ENCODE measurements around the gene ADGRD1. TPM values are rescaled to one million over a fixed set of nuclear protein-coding genes. Genes with fewer than 3 reads are reported as not detected.
"Not testable (repeated sequence)": the region's sequence is repeated elsewhere in the genome, so short reads cannot be mapped to it uniquely, and the experiment has no call there.

Gene ADGRD1
- total RNA-seq, 4 donors from 2014 or later: 28.2 to 52.4 (median 41.8) TPM

DNA sequence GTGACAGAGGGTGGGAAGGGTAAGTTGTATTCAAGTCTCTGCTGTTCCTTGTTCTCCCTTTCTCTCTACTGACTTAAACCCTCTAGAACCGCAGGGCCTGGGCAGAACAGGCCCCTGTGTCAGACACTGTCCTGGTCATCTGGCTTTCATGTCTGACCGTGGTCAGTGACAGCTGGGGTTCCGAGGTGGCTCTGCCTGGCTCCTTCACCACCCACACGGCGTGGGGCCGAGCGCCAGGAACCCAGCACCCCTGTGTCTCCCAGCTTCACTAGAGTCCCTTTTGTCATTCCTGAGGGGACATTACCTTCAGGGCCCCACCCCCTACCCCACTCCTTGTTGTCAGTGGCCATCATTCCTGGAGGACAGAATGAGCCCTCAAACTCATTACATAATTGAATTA lies 168.9 kb downstream of the ADGRD1 start:
- no peak overlapping the region for H3K4me3 ChIP-seq
- H3K27ac ChIP-seq (replicated peaks in 1 of 4): no peak overlapping the region
- no peak for DNase-seq (ENCODE audit: extremely low spot score)
- peaks cover 0 to 3% (median 0%) of the 10 kb centered on the region in 4 donors for H3K4me1 ChIP-seq
- peaks cover 0 to 44% (median 30%) of the 10 kb centered on the region in 4 donors for H3K36me3 ChIP-seq
- 97% methylated on average over 6 of the region's 7 CpGs for WGBS
- intact Hi-C loops (cut with DNase I): no loop called here
- no peak for TF ChIP-seq POLR2A (IDR thresholded peaks at IDR 0.05; ENCODE audit: low read depth)
- TF ChIP-seq POLR2AphosphoS5 (IDR thresholded peaks at IDR 0.05): no peak
- TF ChIP-seq EP300 (IDR thresholded peaks at IDR 0.05): no peak
- TF ChIP-seq CTCF (IDR thresholded peaks at IDR 0.05): no peak
- H3K27me3 ChIP-seq: no peaks in the 10 kb centered on the region
- H3K9me3 ChIP-seq: no peaks in the 10 kb centered on the region

DNA sequence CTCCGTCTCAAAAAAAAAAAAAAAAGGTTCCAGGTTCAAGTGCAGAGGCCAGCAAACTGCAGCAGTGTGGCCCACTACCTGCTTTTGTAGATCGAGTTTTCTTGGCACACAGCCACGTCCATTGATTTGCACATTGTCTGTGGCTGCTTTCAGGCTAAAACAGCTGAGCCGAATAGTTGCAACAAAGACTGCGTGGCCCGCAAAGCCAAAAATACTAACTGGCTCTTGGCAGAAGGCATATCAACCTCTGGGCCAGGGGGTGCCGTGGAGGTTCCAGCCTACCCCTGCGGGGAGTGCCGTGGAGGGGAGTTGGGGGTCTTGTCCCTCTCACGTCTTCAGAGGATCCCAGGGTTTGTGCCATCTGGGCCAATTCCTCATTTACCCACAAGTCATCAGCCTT lies 170.1 kb downstream of the ADGRD1 start:
- no peak for DNase-seq (ENCODE audit: extremely low spot score)
- Histone ChIP-seq H3K4me1 (no peaks in the 10 kb centered on the region), H3K9me3 (no peaks in the 10 kb centered on the region), H3K36me3 (peaks cover 0 to 34% (median 21%) of the 10 kb centered on the region in 4 donors), H3K27ac (replicated peaks in 1 of 4) (no peak overlapping the region), H3K27me3 (no peaks in the 10 kb centered on the region), H3K4me3 (no peak overlapping the region)
- 81% methylated on average over 10 of the region's 10 CpGs for WGBS
- intact Hi-C loops (cut with DNase I): no loop called here
- TF ChIP-seq POLR2A (IDR thresholded peaks at IDR 0.05; ENCODE audit: low read depth) (no peak), EP300 (IDR thresholded peaks at IDR 0.05) (no peak)

DNA sequence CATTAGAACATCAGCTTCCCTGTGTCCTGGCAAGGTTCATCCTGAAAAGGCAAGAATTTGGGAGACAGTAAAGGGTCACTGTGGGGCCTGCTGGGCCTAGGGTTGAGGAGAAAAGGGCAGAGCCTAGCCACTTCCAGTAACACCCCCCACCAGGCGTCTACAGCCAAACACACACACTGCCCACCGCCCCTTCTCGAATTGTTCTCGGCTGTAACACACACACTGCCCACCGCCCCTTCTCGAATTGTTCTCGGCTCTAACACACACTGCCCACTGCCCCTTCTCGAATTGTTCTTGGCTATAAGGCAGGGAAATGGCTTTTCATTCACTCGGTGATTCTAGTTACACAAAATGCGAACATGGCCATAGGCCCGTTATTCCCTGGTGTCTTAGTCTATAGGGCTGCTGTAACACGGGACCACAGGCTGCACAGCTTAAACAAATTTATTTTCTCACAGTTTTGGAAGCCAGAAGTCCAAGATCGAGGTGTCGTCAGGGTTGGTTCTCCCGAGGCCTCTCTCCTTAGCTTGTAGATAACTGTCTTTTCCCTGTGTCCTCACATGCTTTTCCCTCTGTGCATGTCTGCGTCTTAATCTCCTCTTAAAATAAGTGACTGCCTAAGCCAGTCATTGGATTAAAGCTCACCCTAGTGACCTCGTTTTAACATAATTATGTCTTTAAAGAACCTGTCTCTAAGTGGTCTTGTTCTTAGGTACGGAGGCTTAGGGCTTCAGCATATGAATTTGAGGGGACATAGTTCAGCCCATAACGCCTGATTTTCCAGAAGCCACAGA lies 171.0 kb downstream of the ADGRD1 start:
- H3K4me1 ChIP-seq: no peaks in the 10 kb centered on the region
- TF ChIP-seq POLR2AphosphoS5 (IDR thresholded peaks at IDR 0.05): no peak
- no peak for TF ChIP-seq POLR2A (IDR thresholded peaks at IDR 0.05; ENCODE audit: low read depth)
- no peak for TF ChIP-seq EP300 (IDR thresholded peaks at IDR 0.05)
- TF ChIP-seq CTCF (IDR thresholded peaks at IDR 0.05): no peak
- intact Hi-C loops (cut with DNase I): no loop called here
- no peak overlapping the region for H3K4me3 ChIP-seq
- DNase-seq (ENCODE audit: extremely low spot score): no peak
- H3K27ac ChIP-seq (replicated peaks in 1 of 4): no peak overlapping the region
- H3K9me3 ChIP-seq: no peaks in the 10 kb centered on the region
- no peaks in the 10 kb centered on the region for H3K27me3 ChIP-seq
- H3K36me3 ChIP-seq: peaks cover 0 to 25% (median 18%) of the 10 kb centered on the region in 4 donors
- 88% methylated on average over 19 of the region's 19 CpGs for WGBS

DNA sequence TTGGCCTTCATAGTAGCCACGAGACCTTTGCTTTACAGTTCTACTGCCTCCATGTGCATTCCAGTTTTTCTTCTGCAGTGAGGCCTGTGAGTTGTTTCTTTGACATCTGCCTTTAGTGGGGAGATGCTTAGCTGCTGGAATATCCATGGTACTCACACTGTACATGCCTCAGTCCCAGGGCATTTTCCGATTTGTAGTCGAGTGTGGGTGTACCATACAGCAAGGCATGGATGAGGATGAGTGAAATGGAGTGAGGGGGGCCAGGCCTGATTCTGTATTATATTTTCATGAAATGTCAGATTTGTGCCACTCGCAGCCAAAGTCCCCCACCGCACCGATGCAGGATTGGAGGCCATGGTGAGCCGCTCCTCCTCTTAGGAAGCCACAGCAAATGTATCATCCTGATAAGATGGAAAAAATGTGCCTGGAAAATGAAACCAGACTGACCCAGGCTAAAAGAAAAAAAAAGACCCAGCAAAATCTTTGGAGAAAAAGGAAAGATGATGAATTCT lies 173.0 kb downstream of the ADGRD1 start:
- intact Hi-C loops (cut with DNase I): no loop called here
- Histone ChIP-seq H3K27me3 (no peaks in the 10 kb centered on the region), H3K27ac (replicated peaks in 1 of 4) (no peak overlapping the region), H3K4me1 (peaks cover 2 to 9% (median 8%) of the 10 kb centered on the region in 4 donors), H3K4me3 (no peak overlapping the region), H3K36me3 (peaks cover 0 to 6% (median 2%) of the 10 kb centered on the region in 4 donors), H3K9me3 (no peaks in the 10 kb centered on the region)
- DNase-seq (ENCODE audit: extremely low spot score): no peak
- TF ChIP-seq CTCF (IDR thresholded peaks at IDR 0.05): no peak
- TF ChIP-seq POLR2AphosphoS5 (IDR thresholded peaks at IDR 0.05): no peak
- no peak for TF ChIP-seq POLR2A (IDR thresholded peaks at IDR 0.05; ENCODE audit: low read depth)
- 95% methylated on average over 7 of the region's 7 CpGs for WGBS

- Histone ChIP-seq H3K4me1 (peaks cover 7 to 25% (median 19%) of the 10 kb centered on the region in 4 donors), H3K4me3 (no peak overlapping the region), H3K27me3 (no peaks in the 10 kb centered on the region), H3K27ac (replicated peaks in 1 of 4) (no peak overlapping the region), H3K9me3 (no peaks in the 10 kb centered on the region), H3K36me3 (no peaks in the 10 kb centered on the region)
- no peak for TF ChIP-seq POLR2A (IDR thresholded peaks at IDR 0.05; ENCODE audit: low read depth)
- TF ChIP-seq EP300 (IDR thresholded peaks at IDR 0.05): no peak
- TF ChIP-seq CTCF (IDR thresholded peaks at IDR 0.05): no peak
- TF ChIP-seq POLR2AphosphoS5 (IDR thresholded peaks at IDR 0.05): no peak
- DNase-seq (ENCODE audit: extremely low spot score): no peak
- WGBS: 100% methylated on average over 3 of the region's 6 CpGs
- intact Hi-C loops (cut with DNase I): no loop called here
Measured at GRCh38 chr12:131128556-131128955, 174.8 kb downstream of the ADGRD1 start.

DNA sequence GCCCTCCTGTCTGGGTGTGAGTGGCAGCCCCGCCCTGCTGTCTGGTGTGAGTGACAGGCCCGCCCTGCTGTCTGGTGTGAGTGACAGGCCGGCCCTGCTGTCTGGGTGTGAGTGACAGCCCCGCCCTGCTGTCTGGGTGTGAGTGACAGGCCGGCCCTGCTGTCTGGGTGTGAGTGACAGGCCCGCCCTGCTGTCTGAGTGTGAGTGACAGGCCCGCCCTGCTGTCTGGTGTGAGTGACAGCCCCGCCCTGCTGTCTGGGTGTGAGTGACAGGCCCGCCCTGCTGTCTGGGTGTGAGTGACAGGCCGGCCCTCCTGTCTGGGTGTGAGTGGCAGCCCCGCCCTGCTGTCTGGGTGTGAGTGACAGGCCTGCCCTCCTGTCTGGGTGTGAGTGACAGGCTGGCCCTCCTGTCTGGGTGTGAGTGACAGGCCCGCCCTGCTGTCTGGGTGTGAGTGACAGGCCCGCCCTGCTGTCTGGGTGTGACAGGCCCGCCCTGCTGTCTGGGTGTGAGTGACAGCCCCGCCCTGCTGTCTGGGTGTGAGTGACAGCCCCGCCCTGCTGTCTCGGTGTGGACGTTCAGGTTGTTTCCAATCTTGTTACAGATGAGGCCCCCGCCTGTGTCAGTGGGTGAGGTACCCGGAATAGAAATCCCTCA lies 175.4 kb downstream of the ADGRD1 start:
- H3K27me3 ChIP-seq; H3K9me3 ChIP-seq; H3K4me3 ChIP-seq; H3K27ac ChIP-seq (replicated peaks in 1 of 4); DNase-seq (ENCODE audit: extremely low spot score); H3K36me3 ChIP-seq; intact Hi-C loops (cut with DNase I): not testable (repeated sequence)
- H3K4me1 ChIP-seq: peaks cover 7 to 25% (median 19%) of the 10 kb centered on the region in 4 donors
- 89% methylated on average over 10 of the region's 20 CpGs for WGBS

Measured in esophagus muscularis mucosa (tissue), 4 donors.